HG03060 (cell line): ENCODE measurements around the gene WHRN.

Experiments used
- ATAC-seq: cut with Tn5 transposase; IDR thresholded peaks from one replicate; pipeline ENCODE4 v1.9.1; 2021; ENCODE audit warnings: low read depth, moderate number of reproducible peaks; ENCODE audit not compliant: unreplicated experiment

The WHRN gene

GRCh38 chr9:114404531-114404930 lies 100.7 kb downstream of the WHRN start:
- no peak for ATAC-seq

GRCh38 chr9:114403153-114403756 lies 102.0 kb downstream of the WHRN start:
- ATAC-seq, result no peak

GRCh38 chr9:114401344-114401743 lies 103.9 kb downstream of the WHRN start:
- ATAC-seq, result no peak

GRCh38 chr9:114400772-114401171 lies 104.5 kb downstream of the WHRN start:
- ATAC-seq, result no peak

- no peak for ATAC-seq
Measured at GRCh38 chr9:114400219-114400618, 105.1 kb downstream of the WHRN start.

- ATAC-seq, result no peak
Measured at GRCh38 chr9:114399381-114399780, 105.9 kb downstream of the WHRN start.

GRCh38 chr9:114397848-114398605 lies 107.2 kb downstream of the WHRN start:
- peak; percentile 71 for ATAC-seq

- ATAC-seq, result no peak
Measured at GRCh38 chr9:114397219-114397847, 107.9 kb downstream of the WHRN start.

- ATAC-seq, result no peak
Measured at GRCh38 chr9:114396558-114397218, 108.6 kb downstream of the WHRN start.

GRCh38 chr9:114395768-114396167 lies 109.5 kb downstream of the WHRN start:
- no peak for ATAC-seq

GRCh38 chr9:114395334-114395617 lies 110.0 kb downstream of the WHRN start:
- ATAC-seq, result no peak

GRCh38 chr9:114394523-114395333 lies 110.5 kb downstream of the WHRN start:
- ATAC-seq, result no peak

- no peak for ATAC-seq
Measured at GRCh38 chr9:114392749-114393112, 112.5 kb downstream of the WHRN start.

- ATAC-seq, result no peak
Measured at GRCh38 chr9:114390952-114391351, 114.3 kb downstream of the WHRN start.

GRCh38 chr9:114389612-114390368 lies 115.5 kb downstream of the WHRN start:
- no peak for ATAC-seq

- no peak for ATAC-seq
Measured at GRCh38 chr9:114388764-114389375, 116.4 kb downstream of the WHRN start.

GRCh38 chr9:114388357-114388682 lies 117.0 kb downstream of the WHRN start:
- ATAC-seq, result no peak

- no peak for ATAC-seq
Measured at GRCh38 chr9:114387680-114388356, 117.5 kb downstream of the WHRN start, which contains the start of gene AKNA. Gene AKNA, minus strand, starts transcription at chr9:114387982. Its CDS starts 6,649 bp downstream, at chr9:114381333.
